ENCODE results near the gene RXRA. TPM values are rescaled to one million over a fixed set of nuclear protein-coding genes. Genes with fewer than 3 reads are reported as not detected.

Gene RXRA
- polyA plus RNA-seq, 3 donors, result 15.8 to 91.0 (median 23.2) TPM

DNA sequence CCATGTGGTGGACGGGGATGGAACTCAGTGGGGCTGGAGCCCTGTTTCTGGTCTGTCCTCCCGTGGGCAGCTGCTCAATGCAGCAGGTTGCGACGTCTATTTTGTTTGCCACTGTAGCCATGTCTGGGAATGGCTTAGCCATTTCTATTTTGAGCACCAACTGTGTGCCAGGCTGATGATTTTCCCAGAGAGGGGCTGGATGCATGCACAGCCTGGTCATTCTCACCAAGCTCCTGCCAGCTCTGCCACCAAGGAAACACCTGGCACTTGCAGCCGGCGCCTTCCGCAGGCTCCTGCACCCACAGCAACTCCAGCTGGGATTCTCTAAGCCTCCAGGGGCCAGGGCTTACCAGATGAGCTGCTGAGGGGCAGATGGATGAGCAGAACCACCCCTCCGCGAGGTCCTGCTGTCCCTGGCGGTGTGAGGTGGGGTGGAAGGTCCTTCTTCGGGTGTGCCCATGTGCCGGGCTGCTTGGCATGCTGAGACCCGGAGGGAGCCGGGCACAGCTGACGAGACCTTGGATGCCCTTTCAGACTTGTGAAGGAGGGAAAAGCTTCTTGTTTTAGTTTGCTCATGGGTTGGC is 151.2 kb downstream of the RXRA start:
- no peak overlapping the region for H3K27ac ChIP-seq (ENCODE audit: low read depth in 1 of 2, low read length in 2 of 2)
- peaks cover 27 to 39% of the 10 kb centered on the region in 2 donors for H3K9me3 ChIP-seq (replicated peaks in 1 of 2; ENCODE audit: control insufficient read depth in 1 of 2, insufficient read depth in 1 of 2, low read length in 2 of 2)
- H3K9ac ChIP-seq (ENCODE audit: insufficient read depth, low read length, poor library complexity, severe bottlenecking), result no peak overlapping the region
- Mint-ChIP-seq H3K36me3 (no peaks in the 10 kb centered on the region), H3K4me3 (no peak overlapping the region), H3K27ac (peak overlapping the region in 3 of 7 donors; percentile 41 to 84 (median 70)), H3K9me3 (peaks cover 22 to 47% (median 36%) of the 10 kb centered on the region in 7 donors), H3K27me3 (ENCODE audit: low read depth in 3 of 3) (peaks cover 3 to 20% (median 3%) of the 10 kb centered on the region in 3 donors), H3K4me1 (no peaks in the 10 kb centered on the region)
- H3K27me3 ChIP-seq (ENCODE audit: control insufficient read depth in 2 of 2, insufficient read depth in 2 of 2, low read length in 2 of 2), result no peaks in the 10 kb centered on the region
- H4K20me1 ChIP-seq (ENCODE audit: insufficient read depth, low read length), result no peaks in the 10 kb centered on the region
- H3K4me1 ChIP-seq (ENCODE audit: control insufficient read depth in 1 of 2, insufficient read depth in 2 of 2, low read length in 2 of 2), result no peaks in the 10 kb centered on the region
- no peaks in the 10 kb centered on the region for H3K36me3 ChIP-seq (replicated peaks in 1 of 2; ENCODE audit: control insufficient read depth in 1 of 2, insufficient read depth in 2 of 2, low read length in 2 of 2)
- no peaks in the 10 kb centered on the region for H3K79me2 ChIP-seq (ENCODE audit: insufficient read depth, low read length)
- H2AFZ ChIP-seq (ENCODE audit: insufficient read depth, low read depth, low read length, poor library complexity, severe bottlenecking), result no peak overlapping the region
- peak overlapping the region in 1 of 3 experiments; percentile 14 for H3K4me3 ChIP-seq (replicated peaks in 1 of 3; ENCODE audit: low read depth in 2 of 3, low read length in 3 of 3)
- WGBS (ENCODE audit: insufficient coverage), result 97% methylated on average over 15 of the region's 15 CpGs
- no peak overlapping the region for H3K4me2 ChIP-seq (replicated peaks; ENCODE audit: extremely low read depth, low read length, poor library complexity, severe bottlenecking)
- TF ChIP-seq, protein P1, sequence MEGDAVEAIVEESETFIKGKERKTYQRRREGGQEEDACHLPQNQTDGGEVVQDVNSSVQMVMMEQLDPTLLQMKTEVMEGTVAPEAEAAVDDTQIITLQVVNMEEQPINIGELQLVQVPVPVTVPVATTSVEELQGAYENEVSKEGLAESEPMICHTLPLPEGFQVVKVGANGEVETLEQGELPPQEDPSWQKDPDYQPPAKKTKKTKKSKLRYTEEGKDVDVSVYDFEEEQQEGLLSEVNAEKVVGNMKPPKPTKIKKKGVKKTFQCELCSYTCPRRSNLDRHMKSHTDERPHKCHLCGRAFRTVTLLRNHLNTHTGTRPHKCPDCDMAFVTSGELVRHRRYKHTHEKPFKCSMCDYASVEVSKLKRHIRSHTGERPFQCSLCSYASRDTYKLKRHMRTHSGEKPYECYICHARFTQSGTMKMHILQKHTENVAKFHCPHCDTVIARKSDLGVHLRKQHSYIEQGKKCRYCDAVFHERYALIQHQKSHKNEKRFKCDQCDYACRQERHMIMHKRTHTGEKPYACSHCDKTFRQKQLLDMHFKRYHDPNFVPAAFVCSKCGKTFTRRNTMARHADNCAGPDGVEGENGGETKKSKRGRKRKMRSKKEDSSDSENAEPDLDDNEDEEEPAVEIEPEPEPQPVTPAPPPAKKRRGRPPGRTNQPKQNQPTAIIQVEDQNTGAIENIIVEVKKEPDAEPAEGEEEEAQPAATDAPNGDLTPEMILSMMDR (IDR thresholded peaks at IDR 0.05), result no peak
- intact Hi-C loops (cut with micrococcal nuclease), result loop anchor here (5.0 to 10.0 kb wide), 2 partner anchors 430 to 447 kb away; no protein-coding TSS in a partner anchor
- DNase-seq, result no peak

- no peak overlapping the region for H3K9ac ChIP-seq (ENCODE audit: insufficient read depth, low read length, poor library complexity, severe bottlenecking)
- H3K27ac ChIP-seq (ENCODE audit: low read depth in 1 of 2, low read length in 2 of 2), result no peak overlapping the region
- no peaks in the 10 kb centered on the region for H3K79me2 ChIP-seq (ENCODE audit: insufficient read depth, low read length)
- no peak overlapping the region for H3K4me2 ChIP-seq (replicated peaks; ENCODE audit: extremely low read depth, low read length, poor library complexity, severe bottlenecking)
- intact Hi-C loops (cut with micrococcal nuclease), result loop anchor here (5.0 to 10.0 kb wide), 2 partner anchors 429 to 447 kb away; no protein-coding TSS in a partner anchor
- H4K20me1 ChIP-seq (ENCODE audit: insufficient read depth, low read length), result no peaks in the 10 kb centered on the region
- no peaks in the 10 kb centered on the region for H3K4me1 ChIP-seq (ENCODE audit: control insufficient read depth in 1 of 2, insufficient read depth in 2 of 2, low read length in 2 of 2)
- TF ChIP-seq, protein P1 (IDR thresholded peaks at IDR 0.05), result no peak
- H3K9me3 Mint-ChIP-seq, result peaks cover 22 to 47% (median 36%) of the 10 kb centered on the region in 7 donors
- no peak overlapping the region for H2AFZ ChIP-seq (ENCODE audit: insufficient read depth, low read depth, low read length, poor library complexity, severe bottlenecking)
- H3K9me3 ChIP-seq (replicated peaks in 1 of 2; ENCODE audit: control insufficient read depth in 1 of 2, insufficient read depth in 1 of 2, low read length in 2 of 2), result peaks cover 27 to 39% of the 10 kb centered on the region in 2 donors
- 97% methylated on average over 13 of the region's 14 CpGs for WGBS (ENCODE audit: insufficient coverage)
- no peak overlapping the region for H3K4me3 Mint-ChIP-seq
- H3K27me3 Mint-ChIP-seq (ENCODE audit: low read depth in 3 of 3), result peaks cover 3 to 20% (median 3%) of the 10 kb centered on the region in 3 donors
- no peaks in the 10 kb centered on the region for H3K27me3 ChIP-seq (ENCODE audit: control insufficient read depth in 2 of 2, insufficient read depth in 2 of 2, low read length in 2 of 2)
- no peak for DNase-seq
- no peaks in the 10 kb centered on the region for H3K36me3 Mint-ChIP-seq
- H3K4me1 Mint-ChIP-seq, result no peaks in the 10 kb centered on the region
- H3K4me3 ChIP-seq (replicated peaks in 1 of 3; ENCODE audit: low read depth in 2 of 3, low read length in 3 of 3), result no peak overlapping the region
- no peaks in the 10 kb centered on the region for H3K36me3 ChIP-seq (replicated peaks in 1 of 2; ENCODE audit: control insufficient read depth in 1 of 2, insufficient read depth in 2 of 2, low read length in 2 of 2)
- H3K27ac Mint-ChIP-seq, result peak overlapping the region in 2 of 7 donors; percentile 60 to 84
Observed at GRCh38 chr9:134477927-134478326, 151.7 kb downstream of the RXRA start.
